A549 treated with DMSO at 1 μM for 4 hours (cell line): ENCODE results near the gene NEU2. TPM values are rescaled to one million over a fixed set of nuclear protein-coding genes. Genes with fewer than 3 reads are reported as not detected.

Experiments
- total RNA-seq: library from RNA; stranded (reverse); fragments of 200-300 nt; extraction: Qiagen RNA extraction; gene quantifications from 5 replicates; pipeline ENCODE4 v1.2.3, GENCODE V29; 2022; ENCODE audit warnings: low read depth

NEU2 gene
- not detected in 5 replicates for total RNA-seq

DNA sequence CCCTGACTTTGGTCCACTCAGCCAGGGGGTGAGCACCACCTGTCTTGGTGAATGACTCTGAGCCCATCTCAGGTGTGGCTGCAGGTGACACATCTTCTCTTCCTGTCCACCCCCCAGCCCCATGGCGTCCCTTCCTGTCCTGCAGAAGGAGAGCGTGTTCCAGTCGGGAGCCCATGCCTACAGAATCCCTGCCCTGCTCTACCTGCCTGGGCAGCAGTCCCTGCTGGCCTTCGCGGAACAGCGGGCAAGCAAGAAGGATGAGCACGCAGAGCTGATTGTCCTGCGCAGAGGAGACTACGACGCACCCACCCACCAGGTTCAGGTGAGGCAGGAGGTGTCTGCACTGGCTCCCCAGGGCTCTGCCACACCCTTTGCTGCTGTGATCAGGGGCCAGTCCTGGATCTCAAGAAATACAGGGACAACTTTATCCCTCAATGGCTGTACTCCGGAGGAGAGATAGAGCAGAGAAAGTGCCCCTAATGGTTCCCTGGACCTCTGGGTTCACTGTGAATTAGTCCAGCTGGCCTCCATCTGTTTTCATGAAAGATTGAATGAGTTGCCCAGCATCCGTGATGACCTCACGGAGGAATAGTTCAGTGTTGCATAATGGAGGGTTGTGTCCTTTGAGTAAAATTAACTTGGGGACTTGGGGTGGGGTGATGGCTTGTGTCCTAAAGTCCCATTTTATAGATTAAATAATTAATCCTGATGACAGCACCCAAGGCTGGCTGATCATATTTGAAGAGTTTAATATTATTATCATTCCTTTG is at the start of gene NEU2:
Gene NEU2, plus strand, starts transcription at position 122 of the 770 bp plus-strand sequence. Its CDS starts 0 bp downstream, at position 122.

DNA sequence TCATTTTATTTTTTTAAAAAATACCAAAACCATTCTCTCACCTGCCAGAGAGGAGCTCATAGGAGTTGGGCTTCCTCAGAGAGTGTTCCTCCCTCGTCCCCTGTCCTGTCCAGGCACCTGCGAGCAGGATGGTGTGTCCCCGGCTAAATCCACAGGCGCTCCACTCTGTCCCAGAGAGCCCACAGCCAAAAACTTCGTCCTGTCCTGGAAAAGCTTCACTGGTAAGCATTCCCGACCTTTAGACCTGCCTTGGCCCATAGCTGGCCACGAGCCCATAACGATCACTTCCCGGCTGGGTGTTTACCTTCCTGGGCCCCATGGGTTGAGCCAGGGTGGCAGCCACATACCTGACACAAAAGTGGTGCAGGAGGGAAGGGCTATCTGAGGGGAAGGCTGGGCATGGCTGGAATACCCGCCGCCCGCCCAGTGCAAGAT is 19.4 kb upstream of the NEU2 start, which contains the start of gene NGEF:
Gene NGEF, minus strand, starts transcription at position 230 of the 435 bp plus-strand sequence. CDS start 38,366 bp downstream, outside the sequence.

DNA sequence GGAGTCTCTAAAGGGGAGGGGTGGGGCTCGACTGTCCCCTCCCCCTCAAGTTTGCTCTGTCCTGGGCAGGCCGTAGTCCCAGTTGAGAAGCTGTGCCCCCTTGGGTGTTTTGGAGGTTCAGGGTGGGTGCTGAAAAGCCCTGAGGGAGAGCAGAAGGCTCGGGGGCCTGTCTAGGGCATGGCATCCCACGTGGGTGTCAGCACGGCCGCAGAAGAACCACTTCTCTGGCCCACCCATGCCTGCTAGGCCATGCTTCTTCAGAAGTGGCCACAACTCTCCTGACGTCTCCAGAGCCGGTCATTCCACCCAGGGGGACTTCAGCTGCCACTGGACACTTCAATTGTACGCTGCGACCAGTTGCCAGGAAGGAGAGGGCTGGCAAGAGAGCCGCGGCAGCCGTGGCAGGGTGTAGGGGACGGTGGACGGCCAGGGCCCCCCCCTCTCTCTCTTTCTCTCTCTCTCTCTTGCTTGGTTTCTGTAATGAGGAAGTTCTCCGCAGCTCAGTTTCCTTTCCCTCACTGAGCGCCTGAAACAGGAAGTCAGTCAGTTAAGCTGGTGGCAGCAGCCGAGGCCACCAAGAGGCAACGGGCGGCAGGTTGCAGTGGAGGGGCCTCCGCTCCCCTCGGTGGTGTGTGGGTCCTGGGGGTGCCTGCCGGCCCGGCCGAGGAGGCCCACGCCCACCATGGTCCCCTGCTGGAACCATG is 27.5 kb downstream of the NEU2 start, which contains the start of gene INPP5D:
Gene INPP5D, plus strand, starts transcription at position 546 of the 704 bp plus-strand sequence. Its CDS starts 137 bp downstream, at position 683.

Other genes starting within 250 kb of the NEU2 start
- 5.4 to 13.3 TPM (median 10.3 TPM) in 5 replicates for gene SNORC, start 162.4 kb upstream of the NEU2 start, total RNA-seq
- gene NGEF, start 19.4 kb upstream of the NEU2 start, total RNA-seq = 16.1 to 20.4 TPM (median 16.8 TPM) in 5 replicates
- gene INPP5D, start 27.7 kb downstream of the NEU2 start, total RNA-seq = 0.38 to 1.0 TPM (median 0.70 TPM) in 5 replicates
- 49.2 to 59.4 TPM (median 51.6 TPM) in 5 replicates for gene ATG16L1, start 219.0 kb downstream of the NEU2 start, total RNA-seq